SK-N-SH treated with all-trans-retinoic acid at 6 μM for 48 hours (cell line): ENCODE results near the gene CHCHD5.
"Not testable (repeated sequence)": the region's sequence is repeated elsewhere in the genome, so short reads cannot be mapped to it uniquely, and the experiment has no call there.

Experiments used
- CSDC2 ChIP-seq: fragments of 250-450 bp; sonication (Bioruptor Pico); IDR thresholded peaks from 2 replicates; pipeline ENCODE4 v1.5.0; 2020; ENCODE audit warnings: mild to moderate bottlenecking, moderate library complexity
- ESRRG ChIP-seq: fragments of 250-450 bp; sonication (Bioruptor Pico); IDR thresholded peaks from 2 replicates; pipeline ENCODE4 v1.6.1; 2021; ENCODE audit warnings: mild to moderate bottlenecking
- ISL1 ChIP-seq: fragments of 250-450 bp; sonication (Bioruptor Pico); IDR thresholded peaks from 2 replicates; pipeline ENCODE4 v2.1.2; 2022; ENCODE audit warnings: mild to moderate bottlenecking, moderate library complexity
- SNAI2 ChIP-seq: fragments of 250-450 bp; sonication (Bioruptor Pico); IDR thresholded peaks from 2 replicates; pipeline ENCODE4 v1.5.0; 2020; ENCODE audit warnings: mild to moderate bottlenecking, moderate library complexity
- TCF4 ChIP-seq: fragments of 250-450 bp; sonication (Bioruptor Pico); IDR thresholded peaks from 2 replicates; pipeline ENCODE4 v1.8.0; 2021; ENCODE audit warnings: mild to moderate bottlenecking, moderate library complexity, borderline replicate concordance
- ZC3H10 ChIP-seq: fragments of 250-450 bp; sonication (Bioruptor Pico); IDR thresholded peaks from 2 replicates; pipeline ENCODE4 v1.5.1; 2021; ENCODE audit warnings: mild to moderate bottlenecking, moderate library complexity
- ZFP3 ChIP-seq: fragments of 250-450 bp; sonication (Bioruptor Pico); IDR thresholded peaks from 2 replicates; pipeline ENCODE4 v1.5.0; 2020; ENCODE audit warnings: mild to moderate bottlenecking, moderate library complexity
- ZFP30 ChIP-seq: fragments of 450-650 bp; formaldehyde crosslinking; IDR thresholded peaks from 2 replicates; pipeline ENCODE4 v1.5.0; 2022; ENCODE audit warnings: mild to moderate bottlenecking, moderate library complexity
- ZNF70 ChIP-seq: fragments of 450-650 bp; formaldehyde crosslinking; IDR thresholded peaks from 2 replicates; pipeline ENCODE4 v1.5.0; 2020; ENCODE audit warnings: mild to moderate bottlenecking, moderate library complexity
- ZNF8 ChIP-seq: fragments of 450-650 bp; formaldehyde crosslinking; IDR thresholded peaks from 2 replicates; pipeline ENCODE4 v1.5.0; 2020; ENCODE audit warnings: mild to moderate bottlenecking, moderate library complexity
- TF ChIP-seq, protein P1 (sequence below): fragments of 250-450 bp; sonication (Bioruptor Pico); IDR thresholded peaks from 2 replicates; pipeline ENCODE4 v1.5.1; 2021; ENCODE audit warnings: mild to moderate bottlenecking, moderate library complexity
- TF ChIP-seq, protein P2 (sequence below): fragments of 250-450 bp; sonication (Bioruptor Pico); IDR thresholded peaks from 2 replicates; pipeline ENCODE4 v1.8.0; 2020; ENCODE audit warnings: mild to moderate bottlenecking, moderate library complexity, borderline replicate concordance
- TF ChIP-seq, protein P3 (sequence below): fragments of 250-450 bp; sonication (Bioruptor Pico); IDR thresholded peaks from 2 replicates; pipeline ENCODE4 v1.8.0; 2021; ENCODE audit warnings: low read depth, mild to moderate bottlenecking, moderate library complexity, borderline replicate concordance
- TF ChIP-seq, protein P4 (sequence below): fragments of 250-450 bp; sonication (Bioruptor Pico); IDR thresholded peaks from 2 replicates; pipeline ENCODE4 v1.5.1; 2020; ENCODE audit warnings: low read depth, mild to moderate bottlenecking, moderate library complexity

DNA sequence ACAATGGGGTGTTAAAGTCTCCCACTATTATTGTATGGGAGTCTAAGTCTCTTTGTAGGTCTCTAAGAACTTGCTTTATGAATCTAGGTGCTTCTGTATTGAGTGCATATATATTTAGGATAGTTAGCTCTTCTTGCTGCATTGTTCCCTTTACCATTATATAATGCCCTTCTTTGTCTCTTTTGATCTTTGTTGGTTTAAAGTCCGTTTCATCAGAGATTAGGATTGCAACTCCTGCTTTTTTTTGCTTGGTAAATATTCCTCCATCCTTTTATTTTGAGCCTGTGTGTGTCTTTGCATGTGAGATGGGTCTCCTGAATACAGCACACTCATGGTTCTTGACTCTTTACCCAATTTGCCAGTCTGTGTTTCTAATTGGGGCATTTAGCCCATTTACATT lies 27.9 kb downstream of the CHCHD5 start:
- not testable (repeated sequence) for TF ChIP-seq CSDC2, ZFP3, ZNF8, ESRRG, ZNF70, ZC3H10, SNAI2, ISL1, TCF4, ZFP30 (CRISPR knock-in tag)
- TF ChIP-seq, protein P1, sequence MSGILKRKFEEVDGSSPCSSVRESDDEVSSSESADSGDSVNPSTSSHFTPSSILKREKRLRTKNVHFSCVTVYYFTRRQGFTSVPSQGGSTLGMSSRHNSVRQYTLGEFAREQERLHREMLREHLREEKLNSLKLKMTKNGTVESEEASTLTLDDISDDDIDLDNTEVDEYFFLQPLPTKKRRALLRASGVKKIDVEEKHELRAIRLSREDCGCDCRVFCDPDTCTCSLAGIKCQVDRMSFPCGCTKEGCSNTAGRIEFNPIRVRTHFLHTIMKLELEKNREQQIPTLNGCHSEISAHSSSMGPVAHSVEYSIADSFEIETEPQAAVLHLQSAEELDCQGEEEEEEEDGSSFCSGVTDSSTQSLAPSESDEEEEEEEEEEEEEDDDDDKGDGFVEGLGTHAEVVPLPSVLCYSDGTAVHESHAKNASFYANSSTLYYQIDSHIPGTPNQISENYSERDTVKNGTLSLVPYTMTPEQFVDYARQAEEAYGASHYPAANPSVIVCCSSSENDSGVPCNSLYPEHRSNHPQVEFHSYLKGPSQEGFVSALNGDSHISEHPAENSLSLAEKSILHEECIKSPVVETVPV (CRISPR knock-in tag) = not testable (repeated sequence)
- TF ChIP-seq, protein P2, sequence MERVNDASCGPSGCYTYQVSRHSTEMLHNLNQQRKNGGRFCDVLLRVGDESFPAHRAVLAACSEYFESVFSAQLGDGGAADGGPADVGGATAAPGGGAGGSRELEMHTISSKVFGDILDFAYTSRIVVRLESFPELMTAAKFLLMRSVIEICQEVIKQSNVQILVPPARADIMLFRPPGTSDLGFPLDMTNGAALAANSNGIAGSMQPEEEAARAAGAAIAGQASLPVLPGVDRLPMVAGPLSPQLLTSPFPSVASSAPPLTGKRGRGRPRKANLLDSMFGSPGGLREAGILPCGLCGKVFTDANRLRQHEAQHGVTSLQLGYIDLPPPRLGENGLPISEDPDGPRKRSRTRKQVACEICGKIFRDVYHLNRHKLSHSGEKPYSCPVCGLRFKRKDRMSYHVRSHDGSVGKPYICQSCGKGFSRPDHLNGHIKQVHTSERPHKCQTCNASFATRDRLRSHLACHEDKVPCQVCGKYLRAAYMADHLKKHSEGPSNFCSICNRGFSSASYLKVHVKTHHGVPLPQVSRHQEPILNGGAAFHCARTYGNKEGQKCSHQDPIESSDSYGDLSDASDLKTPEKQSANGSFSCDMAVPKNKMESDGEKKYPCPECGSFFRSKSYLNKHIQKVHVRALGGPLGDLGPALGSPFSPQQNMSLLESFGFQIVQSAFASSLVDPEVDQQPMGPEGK (CRISPR knock-in tag) = not testable (repeated sequence)
- TF ChIP-seq, protein P3, sequence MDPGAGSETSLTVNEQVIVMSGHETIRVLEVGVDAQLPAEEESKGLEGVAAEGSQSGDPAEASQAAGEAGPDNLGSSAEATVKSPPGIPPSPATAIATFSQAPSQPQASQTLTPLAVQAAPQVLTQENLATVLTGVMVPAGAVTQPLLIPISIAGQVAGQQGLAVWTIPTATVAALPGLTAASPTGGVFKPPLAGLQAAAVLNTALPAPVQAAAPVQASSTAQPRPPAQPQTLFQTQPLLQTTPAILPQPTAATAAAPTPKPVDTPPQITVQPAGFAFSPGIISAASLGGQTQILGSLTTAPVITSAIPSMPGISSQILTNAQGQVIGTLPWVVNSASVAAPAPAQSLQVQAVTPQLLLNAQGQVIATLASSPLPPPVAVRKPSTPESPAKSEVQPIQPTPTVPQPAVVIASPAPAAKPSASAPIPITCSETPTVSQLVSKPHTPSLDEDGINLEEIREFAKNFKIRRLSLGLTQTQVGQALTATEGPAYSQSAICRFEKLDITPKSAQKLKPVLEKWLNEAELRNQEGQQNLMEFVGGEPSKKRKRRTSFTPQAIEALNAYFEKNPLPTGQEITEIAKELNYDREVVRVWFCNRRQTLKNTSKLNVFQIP (CRISPR knock-in tag) = not testable (repeated sequence)
- TF ChIP-seq, protein P4, sequence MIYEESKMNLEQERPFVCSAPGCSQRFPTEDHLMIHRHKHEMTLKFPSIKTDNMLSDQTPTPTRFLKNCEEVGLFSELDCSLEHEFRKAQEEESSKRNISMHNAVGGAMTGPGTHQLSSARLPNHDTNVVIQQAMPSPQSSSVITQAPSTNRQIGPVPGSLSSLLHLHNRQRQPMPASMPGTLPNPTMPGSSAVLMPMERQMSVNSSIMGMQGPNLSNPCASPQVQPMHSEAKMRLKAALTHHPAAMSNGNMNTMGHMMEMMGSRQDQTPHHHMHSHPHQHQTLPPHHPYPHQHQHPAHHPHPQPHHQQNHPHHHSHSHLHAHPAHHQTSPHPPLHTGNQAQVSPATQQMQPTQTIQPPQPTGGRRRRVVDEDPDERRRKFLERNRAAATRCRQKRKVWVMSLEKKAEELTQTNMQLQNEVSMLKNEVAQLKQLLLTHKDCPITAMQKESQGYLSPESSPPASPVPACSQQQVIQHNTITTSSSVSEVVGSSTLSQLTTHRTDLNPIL (CRISPR knock-in tag) = not testable (repeated sequence)
